ENCODE results near the gene TMEM98.

- TF ChIP-seq CTCF (conservative IDR thresholded peaks at IDR 0.05; ENCODE audit: low read length) (no peak), EZH2phosphoT487 (IDR thresholded peaks at IDR 0.05; ENCODE audit: borderline replicate concordance, low read depth, low read length) (no peak)
Observed at GRCh38 chr17:32955155-32955554, 27.2 kb downstream of the TMEM98 start.

All from OCI-LY7 (cell line).